Activated CD4-positive, alpha-beta T cell treated with anti-CD3 and anti-CD28 coated beads, Interleukin-2, amount 50 U/mL, for 1 hour (primary cell): ENCODE data around the gene FOXP1.
"Not testable (repeated sequence)": the region's sequence is repeated elsewhere in the genome, so short reads cannot be mapped to it uniquely, and the experiment has no call there.

Experiments used
- DNase-seq: peaks from one replicate; pipeline ENCODE4 v3.0.0-alpha.2; 2020

Gene FOXP1

DNA sequence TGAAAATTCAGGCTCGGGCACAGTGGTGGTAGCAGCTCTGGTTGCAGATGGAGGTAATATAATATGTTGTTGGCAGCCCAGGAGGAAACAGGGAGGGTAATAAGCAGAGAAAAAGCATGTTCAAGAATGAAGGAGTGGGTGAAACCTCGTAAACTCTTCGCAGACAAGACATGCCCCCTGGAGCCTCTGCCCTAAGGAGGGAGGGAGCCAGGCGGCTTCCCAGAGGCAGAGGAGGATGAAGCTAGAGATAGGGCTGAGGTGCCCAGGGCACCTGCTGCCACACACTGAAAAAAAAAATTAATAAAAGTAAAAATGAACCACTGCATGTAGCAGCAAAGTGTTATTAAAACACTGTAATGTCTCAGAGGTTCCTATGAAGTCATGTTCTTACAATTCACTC is 137.3 kb downstream of the FOXP1 start:
- DNase-seq = no peak

- DNase-seq = no peak
These were observed 138.7 kb downstream of the FOXP1 start for GRCh38 chr3:71444861-71445259.

- DNase-seq = peak; percentile 61
These were observed 139.3 kb downstream of the FOXP1 start for GRCh38 chr3:71444028-71444860.

- no peak for DNase-seq
These were observed 140.2 kb downstream of the FOXP1 start for GRCh38 chr3:71443332-71443731.

DNA sequence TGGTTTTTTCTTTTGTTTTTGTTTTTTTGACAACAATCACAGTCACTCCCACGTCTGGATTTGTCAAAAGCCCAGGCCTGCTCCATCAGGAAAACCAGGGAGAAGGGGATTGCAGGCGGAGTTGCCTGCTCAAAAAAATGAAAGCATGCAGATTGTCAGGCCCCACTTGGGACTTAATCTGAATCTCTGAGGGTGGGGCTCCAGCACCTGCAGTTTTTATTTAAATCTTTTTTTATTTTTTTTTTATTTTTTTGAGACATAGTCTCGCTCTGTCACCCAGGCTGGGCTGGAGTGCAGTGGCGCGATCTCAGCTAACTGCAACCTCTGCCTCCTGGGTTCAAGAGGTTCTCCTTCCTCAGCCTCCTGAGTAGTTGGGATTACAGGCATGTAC is 140.9 kb downstream of the FOXP1 start:
- no peak for DNase-seq

DNA sequence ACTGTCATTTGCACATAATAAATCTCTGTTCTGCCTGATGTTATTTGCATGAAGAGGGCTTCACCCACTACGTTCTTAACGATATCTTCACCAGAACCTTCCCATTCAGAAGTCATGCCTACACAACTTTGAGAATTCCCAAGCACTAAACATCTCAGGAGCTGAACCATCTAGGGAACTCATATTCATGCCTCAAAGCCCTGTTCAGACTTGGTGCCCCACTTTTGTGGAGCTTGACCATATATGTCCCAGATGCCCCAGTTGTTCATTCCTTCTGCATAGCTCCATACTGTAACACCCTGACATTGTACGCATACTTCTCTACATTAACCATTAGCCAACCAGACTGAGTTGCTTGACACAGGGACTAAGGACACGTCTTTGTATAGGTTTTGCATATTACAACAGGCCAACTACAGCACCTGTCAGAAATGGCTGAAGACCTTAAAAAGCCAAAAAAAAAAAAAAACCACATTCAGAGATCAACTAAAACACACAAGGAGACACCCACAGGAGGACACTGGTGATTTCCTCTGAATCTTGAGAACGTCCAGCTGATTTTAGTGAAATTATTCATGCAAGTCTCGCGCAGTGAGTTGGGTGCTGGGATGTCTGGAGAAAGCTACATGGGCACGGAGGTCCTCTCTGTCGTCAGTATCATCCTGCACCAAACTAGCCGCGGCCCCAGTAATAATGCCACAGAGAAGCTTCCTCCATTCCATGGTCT is 141.4 kb downstream of the FOXP1 start:
- DNase-seq = no peak

- no peak for DNase-seq
These were observed 142.2 kb downstream of the FOXP1 start for GRCh38 chr3:71441217-71441924.

GRCh38 chr3:71438904-71439303 is 144.6 kb downstream of the FOXP1 start:
- DNase-seq = no peak

DNA sequence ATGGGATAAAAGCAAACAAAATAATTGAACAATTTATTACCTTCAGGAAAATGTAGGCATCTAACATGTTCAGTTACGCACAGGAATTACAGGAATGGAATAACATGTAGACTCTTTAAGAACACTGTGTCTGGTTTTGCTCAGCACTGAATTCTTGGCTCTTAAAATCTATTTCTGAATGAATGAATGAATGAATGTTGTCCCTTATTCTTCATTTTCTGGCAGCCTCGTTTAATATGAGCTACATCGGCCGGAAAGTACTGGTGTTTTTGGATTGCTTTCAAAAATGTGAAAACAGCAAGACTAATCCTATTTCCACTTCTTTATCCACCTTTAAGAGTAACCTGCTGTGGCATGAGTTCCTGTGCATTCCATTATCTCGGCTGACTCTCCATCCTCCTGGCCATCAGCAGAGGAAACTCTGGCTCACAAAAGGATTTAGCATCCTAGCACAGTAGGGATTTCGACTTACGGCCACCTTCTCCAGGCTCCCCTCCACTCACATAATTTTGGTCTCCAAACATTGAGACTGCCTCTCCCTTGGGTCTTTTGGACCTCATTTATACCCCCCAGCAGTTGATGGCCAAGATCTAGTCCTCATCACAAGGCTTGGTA is 145.3 kb downstream of the FOXP1 start:
- no peak for DNase-seq

DNA sequence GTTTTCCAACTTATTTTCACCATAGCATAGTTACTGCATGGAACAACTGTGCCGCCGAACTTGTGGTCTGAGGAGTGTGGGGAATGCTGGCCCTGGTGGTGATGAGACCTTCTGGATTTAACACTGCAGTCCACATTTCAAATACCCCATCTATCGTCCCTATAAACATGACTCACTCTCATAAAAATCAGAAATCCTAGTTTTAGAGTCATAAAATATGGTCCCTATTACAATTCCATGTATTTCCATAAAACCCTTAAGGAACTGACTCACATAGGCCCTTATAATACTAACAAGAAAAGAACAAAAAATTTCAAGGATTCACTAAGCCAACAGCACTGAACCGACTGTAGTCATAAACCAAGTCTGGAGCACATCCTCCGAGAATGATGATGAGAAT is 147.2 kb downstream of the FOXP1 start:
- DNase-seq = no peak

GRCh38 chr3:71435836-71436235 is 147.7 kb downstream of the FOXP1 start:
- not testable (repeated sequence) for DNase-seq

DNA sequence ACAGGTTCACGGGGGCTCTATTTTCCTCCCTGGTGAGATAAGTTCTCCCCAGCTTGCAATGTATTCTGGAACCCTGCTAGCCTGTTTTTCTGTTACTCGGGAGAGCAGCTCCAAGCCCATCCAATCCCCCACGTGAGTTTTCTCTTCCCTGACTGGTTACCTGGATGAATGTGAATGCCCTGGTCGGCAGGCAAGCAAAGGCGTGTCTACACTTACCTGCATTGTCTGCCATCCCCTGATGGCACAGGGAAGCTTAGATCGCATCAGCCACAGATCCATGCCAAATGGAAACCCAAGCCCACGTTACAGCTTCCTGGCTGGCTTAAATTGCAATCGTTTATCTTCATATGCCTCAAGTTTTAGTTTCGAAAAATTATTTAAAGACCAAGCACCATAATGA is 149.9 kb downstream of the FOXP1 start:
- DNase-seq = no peak

DNA sequence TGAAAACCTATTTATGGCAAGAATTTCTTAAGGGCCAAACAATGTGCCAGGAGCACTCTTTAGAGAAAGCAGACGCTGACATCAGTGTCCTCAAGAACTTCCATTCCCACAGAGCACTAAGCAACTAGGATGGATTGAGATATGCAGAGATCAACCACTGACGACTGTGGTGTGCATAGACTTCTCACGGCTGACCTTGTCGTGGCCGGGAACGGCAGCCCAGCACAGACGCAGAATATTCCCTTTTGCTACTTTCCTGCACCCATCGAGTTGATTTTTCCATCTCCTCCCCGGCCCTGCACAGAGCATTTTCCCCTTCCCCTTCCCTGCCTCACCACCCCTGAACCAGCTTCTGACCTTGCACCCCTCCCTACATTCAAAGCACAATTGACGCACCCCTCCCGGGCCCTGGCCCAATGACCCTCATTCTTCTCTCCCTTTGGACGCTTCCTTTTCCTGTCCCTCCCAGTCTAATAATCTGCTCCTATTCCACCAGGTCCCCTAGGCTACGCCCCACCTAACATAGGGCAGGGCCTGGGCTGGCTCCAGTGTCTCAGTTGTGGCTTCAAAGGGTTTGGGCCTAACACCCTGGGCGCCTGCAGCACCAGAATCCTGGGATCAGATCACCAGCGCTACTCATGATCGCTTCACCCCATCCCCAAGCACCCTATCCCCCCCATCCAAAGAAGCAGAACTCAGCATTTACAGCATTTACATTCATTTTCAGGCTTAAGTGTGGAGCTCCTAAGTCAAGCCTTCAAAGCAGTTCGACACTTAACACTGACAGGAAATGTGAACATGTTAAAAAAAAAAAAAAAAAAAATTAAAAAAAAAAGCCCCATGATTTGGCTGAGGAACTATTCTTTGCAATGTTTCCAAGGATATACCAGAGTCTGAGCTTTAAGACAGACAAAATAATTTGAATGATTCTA is 151.2 kb downstream of the FOXP1 start:
- DNase-seq = no peak

DNA sequence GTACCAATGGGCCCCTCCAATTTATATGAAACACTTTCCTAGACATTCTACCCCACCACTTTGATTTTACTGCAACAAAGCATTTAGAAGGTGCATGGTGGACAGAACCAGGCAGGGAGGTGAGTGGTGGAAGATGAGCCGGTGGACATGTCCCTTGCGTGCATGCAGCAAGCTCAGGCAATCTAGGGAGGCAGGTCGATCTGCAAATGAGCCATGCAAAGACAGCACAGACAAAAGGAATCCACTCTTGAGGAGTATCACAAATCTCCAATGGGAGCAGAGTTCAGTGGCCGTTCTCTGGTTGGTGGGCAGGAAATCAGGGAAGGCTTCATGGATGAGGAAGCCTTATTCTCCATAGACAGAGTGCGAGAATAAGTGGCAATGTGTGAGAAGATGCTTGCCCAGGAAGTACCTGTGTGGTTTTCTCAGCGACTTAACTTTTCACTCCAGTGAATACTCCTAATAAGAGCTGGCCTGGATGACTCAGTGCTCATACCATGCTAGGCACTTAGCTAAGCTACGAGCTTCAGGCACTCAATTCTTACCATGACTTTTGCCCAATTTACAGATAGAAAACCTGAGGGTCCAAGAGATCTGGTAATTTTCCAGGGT is 152.5 kb downstream of the FOXP1 start:
- DNase-seq = no peak

GRCh38 chr3:71429597-71429988 is 153.9 kb downstream of the FOXP1 start:
- DNase-seq = no peak

DNA sequence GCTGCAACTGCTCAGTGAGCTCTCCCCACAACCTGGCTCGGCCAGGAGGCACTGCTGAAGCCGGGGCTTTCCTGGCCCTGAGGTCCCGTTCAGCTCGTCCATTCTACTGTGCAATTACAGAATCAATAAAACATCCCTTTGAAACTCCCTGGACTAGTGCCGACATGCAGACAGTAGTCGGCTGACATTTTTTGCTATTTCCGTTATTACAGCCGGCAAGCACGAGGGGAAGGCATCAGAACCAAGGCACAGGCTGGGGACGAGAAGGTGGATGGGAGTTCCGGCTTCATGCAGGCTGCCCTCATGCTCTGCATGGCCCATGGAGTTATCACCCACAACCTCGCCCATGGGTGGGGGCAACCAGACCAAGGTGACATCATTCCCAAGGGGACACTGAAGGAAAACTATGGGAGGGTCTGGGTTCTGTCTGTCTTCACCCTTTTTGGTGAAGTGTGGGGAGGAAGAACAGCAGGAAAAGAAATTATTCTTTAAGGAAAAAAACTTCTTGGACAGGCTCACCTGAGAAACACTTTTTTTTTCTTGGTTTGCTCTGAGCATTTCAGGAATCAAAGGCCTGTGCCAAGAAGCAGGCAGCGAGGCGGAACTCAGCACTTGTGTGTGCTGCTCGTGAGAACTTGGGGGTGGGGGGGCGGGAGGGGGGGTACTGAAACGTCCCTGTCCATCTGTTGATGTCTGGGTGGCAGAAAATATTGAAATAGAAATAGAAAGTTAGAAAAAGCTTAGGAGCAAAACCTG is 154.5 kb downstream of the FOXP1 start:
- no peak for DNase-seq

- DNase-seq = no peak
These were observed 157.9 kb downstream of the FOXP1 start for GRCh38 chr3:71425491-71426071.

GRCh38 chr3:71423151-71423906 is 160.2 kb downstream of the FOXP1 start:
- no peak for DNase-seq

- DNase-seq = no peak
These were observed 161.5 kb downstream of the FOXP1 start for GRCh38 chr3:71421820-71422566.
